ENCODE measurements around the gene UBE2D4.
"Not testable (repeated sequence)": the region's sequence is repeated elsewhere in the genome, so short reads cannot be mapped to it uniquely, and the experiment has no call there.

Gene UBE2D4

DNA sequence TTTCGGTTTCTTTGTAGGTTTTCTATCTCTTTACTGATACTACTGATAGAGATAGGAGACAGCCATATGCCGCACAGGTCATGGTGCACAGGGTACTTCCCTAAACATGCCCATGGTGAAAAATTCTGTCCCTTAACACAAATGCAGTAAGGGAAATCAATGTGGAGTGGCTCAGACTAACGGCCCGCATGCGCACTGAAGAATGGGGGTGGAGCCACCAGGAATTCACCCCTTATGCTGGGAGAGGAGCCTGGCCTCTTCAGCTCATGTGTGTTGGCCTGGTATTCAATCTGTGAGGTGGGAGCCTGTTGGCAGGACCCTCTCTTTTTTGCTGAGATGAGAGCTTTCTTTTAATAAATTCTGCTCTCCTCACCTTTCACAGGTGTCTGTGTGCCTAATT is 11.4 kb upstream of the UBE2D4 start:
- DNase-seq = no peak

DNA sequence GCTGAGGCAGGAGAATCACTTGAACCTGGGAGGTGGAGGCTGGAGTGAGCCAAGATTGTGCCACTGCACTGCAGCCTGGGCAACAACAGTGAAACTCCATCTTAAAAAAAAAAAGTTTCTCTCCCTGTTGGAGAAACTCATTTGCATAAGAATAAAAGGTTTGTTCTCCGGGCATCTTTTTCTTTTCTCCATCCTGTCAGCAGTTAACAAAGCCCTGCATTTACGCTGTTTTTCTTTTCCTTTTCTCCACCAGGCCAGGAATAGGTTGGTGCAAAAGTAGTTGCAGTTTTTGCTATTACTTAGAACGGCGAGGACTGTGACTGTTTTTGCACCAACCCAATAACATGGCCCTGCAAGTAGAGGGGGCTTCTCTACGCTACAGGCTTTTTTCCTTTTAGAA is 10.3 kb upstream of the UBE2D4 start:
- DNase-seq = no peak

DNA sequence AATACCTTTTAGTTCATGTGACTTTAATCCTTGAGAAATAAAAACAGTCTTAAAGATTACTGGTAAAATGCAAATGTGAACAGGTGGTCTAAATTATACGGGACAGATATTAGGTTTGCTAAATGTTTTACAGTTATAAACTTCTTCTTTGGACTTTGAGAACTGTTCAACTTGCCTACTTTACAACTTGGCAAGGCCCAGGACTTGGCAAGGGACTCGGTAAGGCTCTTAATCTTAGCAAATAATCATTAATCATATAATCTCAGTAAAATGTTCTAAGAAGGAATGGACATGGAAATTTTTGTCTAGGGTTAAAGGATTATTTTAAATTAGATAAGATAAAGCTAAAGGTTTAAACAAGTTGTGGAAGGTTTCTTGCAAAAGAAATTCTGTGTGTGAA is 4.8 kb upstream of the UBE2D4 start:
- no peak for DNase-seq

- DNase-seq = no peak
Measured at GRCh38 chr7:43922726-43923125, 3.5 kb upstream of the UBE2D4 start.

DNA sequence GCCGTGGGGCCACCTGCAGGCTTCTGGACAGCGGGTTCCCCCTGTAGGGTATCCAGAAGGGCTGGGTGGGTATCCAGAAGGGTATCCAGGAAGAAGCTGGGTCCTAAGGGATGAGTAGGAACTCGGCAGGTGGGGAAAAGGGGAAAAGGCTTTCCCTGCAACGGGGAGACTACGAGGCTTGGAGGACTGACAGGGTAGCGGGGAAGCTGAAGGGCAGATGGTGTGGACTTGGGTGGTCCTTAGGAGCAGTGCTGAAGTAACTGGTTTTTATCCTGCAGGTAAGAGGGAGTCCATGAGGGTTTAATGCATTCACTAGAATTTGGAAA is 525 bp downstream of the UBE2D4 start:
- DNase-seq = no peak

GRCh38 chr7:43927810-43928209 is 1.6 kb downstream of the UBE2D4 start:
- no peak for DNase-seq

- no peak for DNase-seq
Measured at GRCh38 chr7:43929529-43930457, 3.6 kb downstream of the UBE2D4 start.

GRCh38 chr7:43931346-43931745 is 5.1 kb downstream of the UBE2D4 start:
- no peak for DNase-seq

GRCh38 chr7:43933902-43934560 is 7.8 kb downstream of the UBE2D4 start:
- DNase-seq = no peak

DNA sequence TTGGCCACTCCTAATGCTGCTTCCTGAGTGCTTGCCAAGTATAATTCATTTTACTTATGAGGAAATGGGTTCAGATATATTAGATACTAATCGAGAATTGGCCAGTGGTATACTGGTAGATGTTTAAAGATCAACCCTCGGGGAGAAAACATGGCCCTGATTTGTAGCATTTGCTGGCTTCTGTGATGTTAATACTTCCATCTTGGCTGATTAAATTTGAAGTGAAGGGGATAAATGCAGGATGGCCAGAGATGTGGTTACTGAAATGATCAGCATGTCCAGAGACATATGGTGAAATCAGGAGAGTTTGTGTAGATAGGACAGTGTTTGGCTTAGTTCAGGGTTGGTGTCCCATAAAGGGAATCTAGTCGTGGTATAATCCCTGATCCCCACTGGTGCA is 11.2 kb downstream of the UBE2D4 start:
- no peak for DNase-seq

DNA sequence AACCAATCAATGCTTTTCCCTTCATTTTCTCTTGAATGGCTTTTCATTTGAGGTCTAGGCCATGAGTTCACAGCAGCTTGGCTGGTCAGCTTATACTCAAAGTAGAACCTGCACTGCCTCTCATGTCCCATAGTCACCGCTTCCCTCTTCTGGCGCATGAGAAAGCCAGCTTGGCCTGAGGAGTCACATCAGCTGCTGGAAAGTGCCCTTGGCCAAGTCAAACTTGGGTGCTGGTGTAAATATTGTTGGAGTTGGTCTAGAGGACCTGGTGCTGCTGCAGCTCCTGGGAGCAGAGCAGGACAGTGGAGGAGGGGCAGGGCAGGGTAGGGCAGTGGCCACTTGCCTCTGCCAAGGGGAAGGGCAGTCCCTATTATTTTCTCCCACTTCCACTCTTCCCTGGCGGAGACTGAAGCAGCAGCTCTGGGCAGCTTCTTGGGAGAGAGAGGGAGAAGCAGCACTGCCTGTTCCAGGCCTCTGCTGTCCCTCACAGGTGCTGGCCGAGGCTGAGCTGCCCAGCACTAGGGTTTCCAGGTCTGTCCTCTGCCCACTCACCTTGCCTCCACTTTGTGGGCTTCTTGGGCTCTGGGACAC is 12.8 kb downstream of the UBE2D4 start:
- DNase-seq = no peak

- no peak for DNase-seq
Measured at GRCh38 chr7:43942250-43942649, 16.0 kb downstream of the UBE2D4 start.

- no peak for DNase-seq
Measured at GRCh38 chr7:43942997-43943396, 16.8 kb downstream of the UBE2D4 start.

DNA sequence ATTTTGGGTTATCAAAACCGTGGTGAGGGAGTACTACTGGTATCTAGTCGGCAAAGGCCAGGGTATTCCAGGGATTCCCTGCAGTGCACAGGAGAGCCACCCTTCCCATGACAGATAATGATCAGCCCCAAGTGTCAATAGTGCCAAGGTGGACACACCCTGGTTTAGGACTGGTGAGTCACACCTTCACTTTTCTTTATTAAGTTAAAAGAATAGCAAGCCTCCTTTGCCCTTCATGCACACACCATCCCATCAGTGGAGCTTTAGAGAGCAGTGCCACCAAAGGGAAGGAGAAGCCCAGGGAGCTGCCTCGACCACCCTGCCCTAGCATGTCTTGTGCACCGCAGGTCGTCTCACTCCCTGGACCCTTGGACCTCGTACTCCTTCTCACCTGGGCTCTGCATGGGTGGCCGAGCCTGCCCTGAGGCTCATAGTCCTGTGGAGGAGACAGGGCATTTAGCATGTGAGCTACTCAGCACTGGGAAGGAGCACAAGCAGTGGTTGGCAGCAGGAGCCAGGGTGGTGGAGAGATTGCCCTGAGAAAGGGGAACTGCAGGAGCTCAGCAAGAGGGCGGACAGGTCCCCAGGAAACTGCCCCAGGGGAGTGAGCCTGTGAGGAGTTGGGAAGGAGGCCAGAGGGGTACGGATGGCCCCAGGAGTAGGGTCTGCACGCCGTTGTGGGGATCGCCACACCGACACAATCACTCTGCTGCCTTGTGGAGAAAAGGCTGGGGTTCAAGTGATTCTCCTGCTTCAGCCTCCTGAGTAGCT is 17.4 kb downstream of the UBE2D4 start:
- no peak for DNase-seq

GRCh38 chr7:43944286-43944685 is 18.1 kb downstream of the UBE2D4 start:
- DNase-seq = no peak

DNA sequence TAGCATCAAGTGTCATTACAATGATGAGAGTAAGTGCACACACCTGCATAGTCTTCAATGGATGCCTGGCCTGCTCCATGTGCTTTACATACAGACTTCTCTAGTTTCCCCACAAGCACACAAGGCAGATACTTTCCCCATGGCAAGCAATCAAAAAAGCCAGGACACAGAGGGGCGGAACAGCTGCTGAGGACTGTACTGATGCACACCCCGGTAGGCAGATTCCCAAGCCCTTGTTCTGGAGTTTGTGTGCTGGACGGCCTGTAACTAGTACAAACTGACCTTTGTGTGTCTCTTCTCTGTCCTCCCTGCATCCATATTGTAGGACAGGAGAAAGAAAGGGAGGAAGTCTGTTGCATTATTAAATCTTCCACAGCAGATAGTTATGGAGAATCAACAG is 25.8 kb downstream of the UBE2D4 start:
- DNase-seq = no peak

- DNase-seq = no peak
Measured at GRCh38 chr7:43953071-43953470, 26.8 kb downstream of the UBE2D4 start.

GRCh38 chr7:43954524-43955228 is 28.4 kb downstream of the UBE2D4 start:
- no peak for DNase-seq

DNA sequence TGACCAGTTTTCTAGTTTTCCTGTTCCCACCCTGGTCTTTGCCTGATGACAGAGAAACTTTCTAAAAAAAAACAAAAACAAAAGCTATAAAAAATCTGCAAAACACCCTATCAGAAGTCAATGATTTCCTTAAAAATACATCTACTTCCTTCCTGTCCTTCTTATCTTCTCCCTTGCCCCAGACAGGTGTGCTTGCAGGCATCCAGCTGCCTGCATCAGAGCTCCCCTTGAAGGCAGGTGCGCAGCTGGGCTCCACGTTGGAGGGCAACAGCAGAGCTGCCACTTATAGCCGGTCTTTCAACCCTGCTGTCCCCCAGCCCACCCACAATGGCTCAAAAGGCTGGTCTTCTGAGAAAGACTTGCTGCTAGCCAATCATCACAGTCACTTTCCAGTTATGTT is 29.8 kb downstream of the UBE2D4 start:
- DNase-seq = no peak

DNA sequence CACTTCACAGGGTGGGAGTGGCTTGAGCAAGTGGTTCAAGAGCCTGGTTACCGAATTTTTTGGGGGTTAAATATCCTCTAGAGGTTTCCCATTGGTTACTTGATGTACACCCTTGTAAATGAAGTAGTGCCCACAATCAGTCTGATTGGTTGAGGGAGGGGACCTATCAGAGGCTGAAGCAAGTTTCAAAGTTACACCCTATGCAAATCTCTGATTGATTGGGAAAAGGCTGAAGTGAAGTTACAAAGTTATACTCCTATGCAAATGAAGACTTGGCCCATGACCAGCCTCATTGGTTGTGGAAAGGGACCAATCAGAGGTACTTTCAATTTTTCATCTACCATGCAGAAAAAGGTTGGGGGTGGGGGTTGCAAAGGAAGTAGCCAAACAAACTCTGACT is 34.7 kb downstream of the UBE2D4 start:
- no peak for DNase-seq

DNA sequence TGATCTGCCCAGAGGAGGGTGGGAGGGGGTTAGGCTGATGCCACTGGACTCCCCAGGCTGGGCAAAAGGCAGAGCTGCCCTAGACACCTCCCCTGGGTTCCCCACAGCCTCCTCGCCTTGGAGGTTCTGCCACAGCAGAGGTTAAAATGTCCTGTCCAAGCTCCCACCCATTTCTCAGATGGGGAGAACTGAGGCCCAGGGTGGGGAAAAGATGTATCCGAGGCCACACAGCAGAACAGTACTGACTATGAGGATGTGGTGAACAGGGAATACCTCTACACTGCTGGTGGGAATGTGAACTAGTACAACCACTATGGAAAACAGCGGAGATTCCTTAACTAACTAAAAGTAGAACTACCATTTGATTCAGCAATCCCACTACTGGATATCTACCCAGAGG is 40.2 kb downstream of the UBE2D4 start:
- DNase-seq = not testable (repeated sequence)

GRCh38 chr7:43968172-43969040 is 42.2 kb downstream of the UBE2D4 start:
- not testable (repeated sequence) for DNase-seq
